Trophoblast cell (in vitro differentiated cells and primary cell): ENCODE data around the gene THUMPD1.

ENCODE experiments used
- DNase-seq, 2 donors: peaks; one replicate each; pipeline ENCODE4 v3.0.0-alpha.2; 2016
- H2AFZ ChIP-seq: 2 replicates; pipeline ENCODE4 v1.6.1; 2013; ENCODE audit warnings: low read length, moderate library complexity, mild to moderate bottlenecking; ENCODE audit not compliant: insufficient read depth, poor library complexity
- H2AK5ac ChIP-seq: 2 replicates; pipeline ENCODE4 v1.6.1; 2013; ENCODE audit warnings: mild to moderate bottlenecking, low read length
- H2BK120ac ChIP-seq: 2 replicates; pipeline ENCODE4 v1.6.1; 2013; ENCODE audit warnings: low read length, mild to moderate bottlenecking, moderate library complexity; ENCODE audit not compliant: insufficient read depth, poor library complexity
- H2BK12ac ChIP-seq: 2 replicates; pipeline ENCODE4 v1.6.1; 2013; ENCODE audit warnings: mild to moderate bottlenecking, low read length, moderate library complexity
- H2BK5ac ChIP-seq: 2 replicates; pipeline ENCODE4 v1.6.1; 2013; ENCODE audit warnings: low read length, low read depth, moderate library complexity, mild to moderate bottlenecking; ENCODE audit not compliant: poor library complexity
- H3K14ac ChIP-seq: 2 replicates; pipeline ENCODE4 v1.6.1; 2013; ENCODE audit warnings: mild to moderate bottlenecking, low read length
- H3K18ac ChIP-seq: 2 replicates; pipeline ENCODE4 v1.6.1; 2013; ENCODE audit warnings: mild to moderate bottlenecking, low read length
- H3K23ac ChIP-seq: 2 replicates; pipeline ENCODE4 v1.6.1; 2013; ENCODE audit warnings: low read length
- H3K27ac ChIP-seq: 2 replicates; pipeline ENCODE4 v1.5.1; 2013; ENCODE audit warnings: low read depth, mild to moderate bottlenecking, inconsistent platforms, low read length, moderate library complexity
- H3K27me3 ChIP-seq: 2 replicates; pipeline ENCODE4 v1.6.1; 2013; ENCODE audit warnings: inconsistent platforms, mild to moderate bottlenecking, low read length, moderate library complexity; ENCODE audit not compliant: insufficient read depth
- H3K36me3 ChIP-seq, 2 experiments: 1 replicate in 1 of 2; 2 replicates in 1 of 2; pipeline ENCODE4 v1.6.1; 2013; ENCODE audit warnings: low read length in 2 of 2, mild to moderate bottlenecking in 2 of 2, moderate library complexity in 1 of 2; ENCODE audit not compliant: insufficient read depth in 2 of 2, control insufficient read depth in 1 of 2
- H3K4ac ChIP-seq: 2 replicates; pipeline ENCODE4 v1.6.1; 2013; ENCODE audit warnings: low read depth, mild to moderate bottlenecking, low read length, moderate library complexity
- H3K4me1 ChIP-seq, 2 experiments: 1 replicate in 1 of 2; 2 replicates in 1 of 2; pipeline ENCODE4 v1.6.1; 2013; ENCODE audit warnings: low read length in 2 of 2, mild to moderate bottlenecking in 2 of 2, moderate library complexity in 1 of 2; ENCODE audit not compliant: insufficient read depth in 2 of 2, control insufficient read depth in 1 of 2
- H3K4me2 ChIP-seq: 2 replicates; pipeline ENCODE4 v1.6.1; 2013; ENCODE audit warnings: inconsistent platforms, mild to moderate bottlenecking, low read length, moderate library complexity
- H3K4me3 ChIP-seq: 2 replicates; pipeline ENCODE4 v1.5.1; 2013; ENCODE audit warnings: mild to moderate bottlenecking, low read depth, low read length, inconsistent platforms
- H3K79me1 ChIP-seq: one replicate; pipeline ENCODE4 v1.6.1; 2013; ENCODE audit warnings: low read length
- H3K79me2 ChIP-seq: 2 replicates; pipeline ENCODE4 v1.6.1; 2013; ENCODE audit warnings: low read length, mild to moderate bottlenecking; ENCODE audit not compliant: control insufficient read depth, insufficient read depth, poor library complexity
- H3K9ac ChIP-seq: 2 replicates; pipeline ENCODE4 v1.6.1; 2013; ENCODE audit warnings: mild to moderate bottlenecking, low read length
- H3K9me3 ChIP-seq: 2 replicates; pipeline ENCODE4 v1.6.1; 2013; ENCODE audit warnings: low read depth, mild to moderate bottlenecking, control low read depth, inconsistent platforms, low read length; ENCODE audit not compliant: insufficient read depth
- H4K12ac ChIP-seq: 2 replicates; pipeline ENCODE4 v1.6.1; 2013; ENCODE audit warnings: low read depth, mild to moderate bottlenecking, low read length, moderate library complexity
- H4K8ac ChIP-seq: 2 replicates; pipeline ENCODE4 v1.6.1; 2013; ENCODE audit warnings: low read depth, mild to moderate bottlenecking, low read length, moderate library complexity
- H4K91ac ChIP-seq: one replicate; pipeline ENCODE4 v1.6.1; 2013; ENCODE audit warnings: low read depth, mild to moderate bottlenecking, low read length, moderate library complexity
- WGBS: extraction: QIAGEN DNeasy Blood & Tissue Kit; methylation state at CpG from one replicate; pipeline ENCODE4 v1.1.7; 2013; ENCODE audit warnings: missing lambda C conversion rate; ENCODE audit not compliant: insufficient read length, insufficient coverage; ENCODE audit errors: extremely low coverage; 5-methylcytosine and 5-hydroxymethylcytosine counted together

THUMPD1 gene

GRCh38 chr16:20768121-20768520 lies 26.5 kb upstream of the THUMPD1 start:
- no peak overlapping the region for H3K4me2 ChIP-seq
- no peak overlapping the region for H3K9ac ChIP-seq
- H2BK12ac ChIP-seq: no peak overlapping the region
- H3K18ac ChIP-seq: no peak overlapping the region
- no peak overlapping the region for H2BK120ac ChIP-seq
- WGBS: no CpG with 5 or more reads among the region's 1 CpG
- H3K4me1 ChIP-seq: peaks cover 0 to 3% of the 10 kb centered on the region in 2 experiments
- no peak overlapping the region for H3K4ac ChIP-seq
- H3K23ac ChIP-seq: no peak overlapping the region
- no peaks in the 10 kb centered on the region for H3K9me3 ChIP-seq
- no peak overlapping the region for H4K8ac ChIP-seq
- no peaks in the 10 kb centered on the region for H3K79me1 ChIP-seq
- no peaks in the 10 kb centered on the region for H3K36me3 ChIP-seq
- no peak overlapping the region for H2AK5ac ChIP-seq
- H3K79me2 ChIP-seq: no peaks in the 10 kb centered on the region
- no peak overlapping the region for H2AFZ ChIP-seq
- no peak for DNase-seq
- no peak overlapping the region for H4K12ac ChIP-seq
- H2BK5ac ChIP-seq: no peak overlapping the region
- H3K27me3 ChIP-seq: no peaks in the 10 kb centered on the region
- no peak overlapping the region for H4K91ac ChIP-seq
- H3K27ac ChIP-seq: no peak overlapping the region
- no peak overlapping the region for H3K14ac ChIP-seq
- no peak overlapping the region for H3K4me3 ChIP-seq

- Histone ChIP-seq H2BK5ac (no peak overlapping the region), H3K4ac (no peak overlapping the region), H2BK120ac (no peak overlapping the region), H3K23ac (no peak overlapping the region), H3K4me1 (peaks cover 0 to 3% of the 10 kb centered on the region in 2 experiments), H3K4me3 (no peak overlapping the region), H2AK5ac (no peak overlapping the region), H4K8ac (no peak overlapping the region), H3K79me2 (no peaks in the 10 kb centered on the region), H3K9ac (no peak overlapping the region), H3K4me2 (no peak overlapping the region), H3K36me3 (no peaks in the 10 kb centered on the region), H4K91ac (no peak overlapping the region), H4K12ac (no peak overlapping the region), H2AFZ (no peak overlapping the region), H3K27ac (no peak overlapping the region), H3K14ac (no peak overlapping the region), H2BK12ac (no peak overlapping the region), H3K18ac (no peak overlapping the region), H3K9me3 (no peaks in the 10 kb centered on the region), H3K79me1 (no peaks in the 10 kb centered on the region), H3K27me3 (no peaks in the 10 kb centered on the region)
- no peak for DNase-seq
Observed at GRCh38 chr16:20767577-20767976, 26.0 kb upstream of the THUMPD1 start.

- Histone ChIP-seq H4K12ac (no peak overlapping the region), H3K9me3 (no peaks in the 10 kb centered on the region), H2BK5ac (no peak overlapping the region), H3K23ac (no peak overlapping the region), H3K4ac (no peak overlapping the region), H3K18ac (no peak overlapping the region), H3K79me1 (no peaks in the 10 kb centered on the region), H2AK5ac (no peak overlapping the region), H3K4me2 (no peak overlapping the region), H3K27me3 (no peaks in the 10 kb centered on the region), H3K36me3 (no peaks in the 10 kb centered on the region), H3K4me1 (peaks cover 0 to 3% of the 10 kb centered on the region in 2 experiments), H3K4me3 (no peak overlapping the region), H4K8ac (no peak overlapping the region), H2BK12ac (no peak overlapping the region), H3K27ac (no peak overlapping the region), H2AFZ (no peak overlapping the region), H4K91ac (no peak overlapping the region), H2BK120ac (no peak overlapping the region), H3K79me2 (no peaks in the 10 kb centered on the region), H3K9ac (no peak overlapping the region), H3K14ac (no peak overlapping the region)
- WGBS: no CpG with 5 or more reads among the region's 5 CpGs
- DNase-seq: no peak
Observed at GRCh38 chr16:20766294-20766693, 24.7 kb upstream of the THUMPD1 start.

- H4K91ac ChIP-seq: no peak overlapping the region
- no peaks in the 10 kb centered on the region for H3K79me2 ChIP-seq
- no peak overlapping the region for H3K27ac ChIP-seq
- no peak overlapping the region for H2BK5ac ChIP-seq
- WGBS: no CpG with 5 or more reads among the region's 2 CpGs
- H3K79me1 ChIP-seq: no peaks in the 10 kb centered on the region
- H2BK120ac ChIP-seq: no peak overlapping the region
- no peak overlapping the region for H3K18ac ChIP-seq
- no peak overlapping the region for H2BK12ac ChIP-seq
- no peak overlapping the region for H2AFZ ChIP-seq
- no peaks in the 10 kb centered on the region for H3K36me3 ChIP-seq
- H3K4me1 ChIP-seq: peaks cover 0 to 3% of the 10 kb centered on the region in 2 experiments
- H3K14ac ChIP-seq: no peak overlapping the region
- H4K12ac ChIP-seq: no peak overlapping the region
- H2AK5ac ChIP-seq: no peak overlapping the region
- H3K23ac ChIP-seq: no peak overlapping the region
- H3K4me3 ChIP-seq: no peak overlapping the region
- no peaks in the 10 kb centered on the region for H3K27me3 ChIP-seq
- no peak for DNase-seq
- H3K9ac ChIP-seq: no peak overlapping the region
- no peak overlapping the region for H4K8ac ChIP-seq
- H3K4ac ChIP-seq: no peak overlapping the region
- no peak overlapping the region for H3K4me2 ChIP-seq
- H3K9me3 ChIP-seq: no peaks in the 10 kb centered on the region
Observed at GRCh38 chr16:20765732-20766131, 24.1 kb upstream of the THUMPD1 start.
